HEK293 (cell line): ENCODE measurements around the gene KRT71.

Experiments used
- OVOL3 ChIP-seq: fragments of 450-650 bp; formaldehyde crosslinking; IDR thresholded peaks from 2 replicates; pipeline ENCODE4 v1.5.1; 2016; ENCODE audit warnings: missing biosample characterization, missing genetic modification characterization
- PRDM10 ChIP-seq: fragments of 450-650 bp; formaldehyde crosslinking; IDR thresholded peaks from 2 replicates; pipeline ENCODE4 v1.5.1; 2016; ENCODE audit warnings: missing biosample characterization, missing genetic modification characterization
- ZNF350 ChIP-seq: fragments of 450-650 bp; formaldehyde crosslinking; IDR thresholded peaks from 2 replicates; pipeline ENCODE4 v1.5.0; 2017; ENCODE audit warnings: missing biosample characterization, mild to moderate bottlenecking, missing genetic modification characterization
- ZNF449 ChIP-seq: fragments of 450-650 bp; formaldehyde crosslinking; IDR thresholded peaks from 2 replicates; pipeline ENCODE4 v1.5.1; 2017; ENCODE audit warnings: missing biosample characterization, mild to moderate bottlenecking, missing genetic modification characterization, moderate library complexity
- ZNF701 ChIP-seq: fragments of 450-650 bp; formaldehyde crosslinking; IDR thresholded peaks from 2 replicates; pipeline ENCODE4 v1.5.1; 2016; ENCODE audit warnings: missing biosample characterization, missing genetic modification characterization
- ZNF792 ChIP-seq: fragments of 450-650 bp; formaldehyde crosslinking; IDR thresholded peaks from 2 replicates; pipeline ENCODE4 v1.5.1; 2016; ENCODE audit warnings: missing biosample characterization, missing genetic modification characterization
- TF ChIP-seq, protein P1 (sequence below): fragments of 450-650 bp; formaldehyde crosslinking; IDR thresholded peaks from 2 replicates; pipeline ENCODE4 v1.5.1; 2016; ENCODE audit warnings: missing biosample characterization, missing genetic modification characterization

GRCh38 chr12:52582971-52583456, 30.1 kb upstream of the KRT71 start:
- TF ChIP-seq, protein P1, sequence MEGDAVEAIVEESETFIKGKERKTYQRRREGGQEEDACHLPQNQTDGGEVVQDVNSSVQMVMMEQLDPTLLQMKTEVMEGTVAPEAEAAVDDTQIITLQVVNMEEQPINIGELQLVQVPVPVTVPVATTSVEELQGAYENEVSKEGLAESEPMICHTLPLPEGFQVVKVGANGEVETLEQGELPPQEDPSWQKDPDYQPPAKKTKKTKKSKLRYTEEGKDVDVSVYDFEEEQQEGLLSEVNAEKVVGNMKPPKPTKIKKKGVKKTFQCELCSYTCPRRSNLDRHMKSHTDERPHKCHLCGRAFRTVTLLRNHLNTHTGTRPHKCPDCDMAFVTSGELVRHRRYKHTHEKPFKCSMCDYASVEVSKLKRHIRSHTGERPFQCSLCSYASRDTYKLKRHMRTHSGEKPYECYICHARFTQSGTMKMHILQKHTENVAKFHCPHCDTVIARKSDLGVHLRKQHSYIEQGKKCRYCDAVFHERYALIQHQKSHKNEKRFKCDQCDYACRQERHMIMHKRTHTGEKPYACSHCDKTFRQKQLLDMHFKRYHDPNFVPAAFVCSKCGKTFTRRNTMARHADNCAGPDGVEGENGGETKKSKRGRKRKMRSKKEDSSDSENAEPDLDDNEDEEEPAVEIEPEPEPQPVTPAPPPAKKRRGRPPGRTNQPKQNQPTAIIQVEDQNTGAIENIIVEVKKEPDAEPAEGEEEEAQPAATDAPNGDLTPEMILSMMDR, result peak; percentile 68
- TF ChIP-seq ZNF792 (tag by site-specific recombination), result no peak
- TF ChIP-seq ZNF701 (tag by site-specific recombination), result no peak
- TF ChIP-seq PRDM10 (tag by site-specific recombination), result peak; percentile 55
- TF ChIP-seq OVOL3, result no peak
- TF ChIP-seq ZNF449, result no peak
- no peak for TF ChIP-seq ZNF350
